OCI-M2 (cell line): ENCODE results near the gene KCNA10.

ENCODE experiments used
- DNase-seq: peaks from one replicate; lab custom pipeline; 2025; ENCODE audit not compliant: unreplicated experiment; lab: John Stamatoyannopoulos, UW

The KCNA10 gene

GRCh38 chr1:110519125-110519810 lies at the start of gene KCNA10:
Gene KCNA10, minus strand, starts transcription at chr1:110519175. Its CDS starts 388 bp downstream, at chr1:110518787.
- DNase-seq, result no peak

- DNase-seq, result no peak
Measured at GRCh38 chr1:110566836-110567235, 47.9 kb upstream of the KCNA10 start.

GRCh38 chr1:110565565-110565964 lies 46.6 kb upstream of the KCNA10 start:
- no peak for DNase-seq

- DNase-seq, result no peak
Measured at GRCh38 chr1:110563089-110563488, 44.1 kb upstream of the KCNA10 start.

- DNase-seq, result no peak
Measured at GRCh38 chr1:110561596-110561995, 42.6 kb upstream of the KCNA10 start.

GRCh38 chr1:110559157-110559556 lies 40.2 kb upstream of the KCNA10 start:
- no peak for DNase-seq

GRCh38 chr1:110557481-110557880 lies 38.5 kb upstream of the KCNA10 start:
- no peak for DNase-seq

- no peak for DNase-seq
Measured at GRCh38 chr1:110556471-110556807, 37.5 kb upstream of the KCNA10 start.

- no peak for DNase-seq
Measured at GRCh38 chr1:110555807-110556470, 37.0 kb upstream of the KCNA10 start.

GRCh38 chr1:110554871-110555801 lies 36.2 kb upstream of the KCNA10 start:
- DNase-seq, result no peak

GRCh38 chr1:110551278-110551809 lies 32.4 kb upstream of the KCNA10 start:
- no peak for DNase-seq

GRCh38 chr1:110549831-110550230 lies 30.9 kb upstream of the KCNA10 start:
- DNase-seq, result no peak

GRCh38 chr1:110548381-110548780 lies 29.4 kb upstream of the KCNA10 start:
- DNase-seq, result no peak

GRCh38 chr1:110547017-110547416 lies 28.0 kb upstream of the KCNA10 start:
- DNase-seq, result no peak

- DNase-seq, result no peak
Measured at GRCh38 chr1:110545492-110545891, 26.5 kb upstream of the KCNA10 start.

GRCh38 chr1:110544753-110545152 lies 25.8 kb upstream of the KCNA10 start:
- DNase-seq, result no peak

GRCh38 chr1:110542725-110543124 lies 23.8 kb upstream of the KCNA10 start:
- no peak for DNase-seq

- no peak for DNase-seq
Measured at GRCh38 chr1:110541906-110542395, 23.0 kb upstream of the KCNA10 start.

- no peak for DNase-seq
Measured at GRCh38 chr1:110540891-110541685, 22.1 kb upstream of the KCNA10 start.

GRCh38 chr1:110538921-110539320 lies 19.9 kb upstream of the KCNA10 start:
- DNase-seq, result no peak

GRCh38 chr1:110538075-110538474 lies 19.1 kb upstream of the KCNA10 start:
- DNase-seq, result no peak
